Activated T-cell treated with anti-CD3 and anti-CD28 coated beads for 1 hour (primary cell): ENCODE measurements around the gene TMA7B.
"Not testable (repeated sequence)": the region's sequence is repeated elsewhere in the genome, so short reads cannot be mapped to it uniquely, and the experiment has no call there.

Source experiments
- DNase-seq: peaks from one replicate; pipeline ENCODE4 v3.0.0-alpha.2; 2020; ENCODE audit warnings: low read depth

TMA7B gene

DNA sequence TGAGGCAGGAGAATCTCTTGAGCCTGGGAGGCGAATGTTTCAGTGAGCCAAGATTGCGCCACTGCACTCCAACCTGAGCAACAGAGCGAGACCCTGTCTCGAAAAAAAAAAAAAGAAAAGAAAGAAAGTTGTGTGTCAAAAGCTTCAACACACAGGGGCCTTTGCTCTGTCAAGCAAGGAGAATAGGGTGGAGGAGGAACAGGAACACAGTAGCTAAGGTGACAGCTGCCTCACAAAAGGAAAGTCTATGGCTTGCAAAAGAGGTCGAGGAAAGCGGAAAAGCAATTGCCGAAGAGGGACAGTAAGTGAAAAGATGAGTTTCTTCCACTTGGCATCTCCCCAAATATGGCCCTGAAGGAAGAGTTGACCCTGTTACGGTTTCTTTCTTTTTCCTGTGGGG lies 26.5 kb upstream of the TMA7B start:
- no peak for DNase-seq

- DNase-seq: no peak
Observed at GRCh38 chr22:39935116-39935515, 25.1 kb upstream of the TMA7B start.

DNA sequence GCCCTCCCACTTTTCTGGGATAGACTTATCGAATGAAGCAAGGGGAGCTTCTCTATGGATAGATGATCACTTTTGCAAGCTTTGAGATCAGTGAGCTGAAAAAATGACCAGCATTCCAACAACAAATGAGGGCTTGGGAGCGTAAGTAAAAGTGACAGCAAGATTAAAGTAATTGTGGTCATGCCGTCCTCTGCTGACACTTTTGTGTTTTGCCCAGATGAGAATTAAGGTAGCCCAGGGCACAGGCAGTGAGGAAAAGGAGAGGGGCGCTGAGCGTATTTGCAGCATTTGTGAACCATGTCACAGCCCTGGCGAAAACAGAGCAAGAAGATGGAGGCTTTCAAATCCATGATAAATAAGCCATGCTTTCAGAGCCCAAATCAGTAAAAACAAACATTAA lies 24.6 kb upstream of the TMA7B start:
- no peak for DNase-seq

DNA sequence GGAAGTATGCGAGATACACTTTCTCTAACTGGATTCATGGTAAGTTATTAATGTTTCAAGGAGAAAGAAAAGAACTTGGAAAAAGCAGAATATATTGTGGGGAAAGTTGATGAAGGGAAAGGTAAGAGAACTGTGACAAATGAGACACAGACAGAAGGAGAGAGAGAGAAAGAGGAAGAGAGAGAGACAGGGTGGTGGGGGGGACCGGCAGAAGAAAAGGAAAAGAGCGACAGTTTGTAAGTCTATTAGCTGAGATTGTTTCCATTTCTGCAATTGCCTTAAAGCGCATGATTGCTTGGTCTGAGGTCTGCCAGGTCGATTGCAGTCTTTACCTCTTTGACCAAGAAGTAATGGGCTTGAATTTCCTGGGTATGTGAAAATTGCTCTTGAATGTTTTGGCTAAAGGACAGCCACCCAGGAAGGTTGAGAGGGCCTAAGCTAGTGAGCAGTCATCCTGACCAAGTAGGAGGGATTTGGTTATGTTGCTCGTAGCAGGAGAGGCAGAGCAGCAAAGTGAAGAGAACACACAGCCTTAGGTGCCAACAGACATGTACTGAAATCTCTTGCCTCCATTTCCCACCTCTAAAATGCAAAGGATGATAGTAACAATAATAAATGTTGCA lies 23.6 kb upstream of the TMA7B start:
- DNase-seq: no peak

DNA sequence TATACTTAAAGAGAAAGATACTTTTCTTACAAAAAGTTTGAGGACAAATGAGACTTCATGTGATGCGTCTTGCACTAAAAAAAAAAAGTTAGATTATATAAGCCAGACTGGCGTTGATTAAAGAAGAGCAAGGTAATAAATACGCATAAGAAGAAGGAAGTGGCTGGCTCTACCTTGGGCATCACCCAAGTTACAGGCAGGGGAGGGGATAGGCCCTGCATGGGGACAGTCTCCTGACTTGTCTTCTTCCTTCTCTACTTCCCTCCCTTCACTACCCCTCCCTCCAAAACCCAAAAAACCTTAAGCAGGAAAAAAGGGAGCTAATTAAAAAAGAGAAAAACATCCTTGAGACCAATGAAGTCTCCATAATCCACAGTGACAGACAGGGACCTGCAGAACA lies 22.3 kb upstream of the TMA7B start:
- no peak for DNase-seq

GRCh38 chr22:39938509-39939111 lies 21.6 kb upstream of the TMA7B start:
- no peak for DNase-seq

DNA sequence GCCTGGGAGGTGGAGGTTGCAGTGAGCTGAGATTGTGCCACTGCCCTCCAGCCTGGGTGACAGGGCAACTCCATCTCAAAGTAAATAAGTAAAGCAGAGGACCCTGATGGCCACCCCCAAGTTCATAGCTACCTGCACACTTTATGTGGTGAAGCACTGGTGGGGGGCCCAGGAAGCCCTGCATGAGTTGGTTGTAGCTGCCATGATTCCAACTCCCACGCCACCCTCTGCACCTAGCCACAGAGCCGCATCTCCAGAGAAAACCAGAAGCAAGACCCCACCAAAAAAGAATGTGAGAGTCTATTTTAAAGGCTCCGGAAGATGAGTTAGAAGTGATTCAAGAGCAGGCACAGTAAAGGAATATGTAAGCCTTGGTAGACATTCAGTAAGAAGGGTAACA lies 20.4 kb upstream of the TMA7B start:
- DNase-seq: no peak

DNA sequence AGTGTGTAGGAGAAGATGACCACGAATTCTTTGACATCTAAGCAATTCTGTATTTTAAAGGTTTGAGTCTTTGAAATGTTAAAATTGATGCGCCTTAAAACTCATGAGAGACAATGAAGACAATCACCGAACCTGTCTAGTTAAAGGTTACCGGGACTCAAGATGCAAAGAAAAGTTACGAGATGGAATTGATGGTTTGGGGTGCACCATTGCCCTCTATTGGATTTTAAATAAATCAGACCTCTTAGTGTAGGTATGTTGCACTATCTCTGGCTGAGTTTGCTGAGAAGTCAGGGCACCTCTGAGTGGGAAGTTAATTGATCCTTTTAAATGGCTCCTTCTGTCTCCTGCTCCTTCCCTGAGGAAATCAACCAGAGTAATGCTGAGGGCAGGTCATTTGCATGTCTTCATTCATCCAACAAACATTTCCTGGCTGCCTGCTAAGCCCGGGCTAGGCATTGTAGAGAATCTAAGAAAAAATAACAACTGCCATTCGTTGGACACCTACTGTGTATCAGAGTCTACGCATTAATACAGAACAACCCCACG lies 19.4 kb upstream of the TMA7B start:
- no peak for DNase-seq

DNA sequence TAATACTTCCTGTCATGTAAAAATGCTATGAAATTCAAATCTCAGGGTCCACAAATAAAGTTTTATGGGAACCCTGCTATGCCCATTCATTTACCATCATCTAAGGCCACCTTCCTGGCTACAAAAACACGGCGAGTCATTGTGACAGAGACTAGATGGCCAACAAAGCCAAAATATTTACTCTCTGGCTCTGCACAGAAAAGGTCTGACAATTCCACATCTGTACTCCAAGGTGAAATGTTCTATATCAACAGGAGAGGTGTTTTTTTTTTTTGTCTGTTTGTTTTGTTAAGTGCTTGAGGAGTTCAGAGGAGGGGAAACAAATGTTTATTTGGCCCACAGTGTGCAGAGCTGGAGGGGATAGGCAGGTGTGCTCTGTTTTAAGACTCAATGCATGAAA lies 18.6 kb upstream of the TMA7B start:
- no peak for DNase-seq

- no peak for DNase-seq
Observed at GRCh38 chr22:39942439-39943230, 17.6 kb upstream of the TMA7B start.

- no peak for DNase-seq
Observed at GRCh38 chr22:39943337-39943736, 16.9 kb upstream of the TMA7B start.

DNA sequence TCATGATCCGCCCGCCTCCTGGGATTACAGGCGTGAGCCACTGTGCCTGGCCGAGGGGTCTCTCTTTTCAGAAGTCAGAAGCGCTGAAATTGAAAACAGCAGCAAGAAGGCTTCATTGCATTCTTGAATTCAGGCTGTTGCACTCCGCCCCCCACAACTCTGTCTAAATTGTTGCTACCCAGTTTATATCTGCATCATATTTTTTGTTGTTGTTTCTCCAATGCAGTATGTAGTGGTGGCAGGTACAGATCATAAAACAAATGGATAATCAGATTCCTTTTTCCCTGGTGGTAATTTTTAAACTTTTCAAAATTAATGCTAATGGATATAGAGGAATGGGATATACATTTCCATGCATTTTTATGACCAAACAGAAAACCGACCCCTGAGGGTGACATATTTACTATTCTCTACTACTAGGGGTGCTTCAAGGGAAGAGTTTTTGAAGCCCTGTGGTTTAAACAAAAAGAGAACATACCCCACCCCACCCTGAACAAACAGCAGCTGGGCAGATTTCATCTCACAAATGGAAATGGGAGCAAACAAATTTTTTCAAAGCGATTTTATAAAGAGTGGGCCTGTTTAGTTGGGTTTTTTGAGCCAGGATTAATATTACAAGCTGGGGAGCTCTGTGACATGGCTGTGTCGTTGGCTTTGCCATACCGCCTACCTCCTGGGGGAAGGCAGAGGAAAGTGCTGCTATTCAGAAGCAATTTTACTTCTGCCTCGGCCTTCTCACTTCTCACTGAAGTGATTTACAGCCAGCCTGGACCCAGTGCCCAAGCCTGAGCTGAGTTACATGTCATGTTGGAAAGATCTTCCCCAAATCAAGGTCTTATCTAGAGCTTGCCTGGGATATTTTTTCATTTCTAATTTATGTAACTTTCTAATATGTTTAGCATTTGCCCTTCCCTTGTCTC lies 16.0 kb upstream of the TMA7B start:
- no peak for DNase-seq

- no peak for DNase-seq
Observed at GRCh38 chr22:39946126-39946502, 14.1 kb upstream of the TMA7B start.

GRCh38 chr22:39946503-39947219 lies 13.5 kb upstream of the TMA7B start:
- DNase-seq: no peak

GRCh38 chr22:39947220-39948216 lies 12.7 kb upstream of the TMA7B start:
- no peak for DNase-seq

- DNase-seq: no peak
Observed at GRCh38 chr22:39949964-39950737, 10.0 kb upstream of the TMA7B start.

DNA sequence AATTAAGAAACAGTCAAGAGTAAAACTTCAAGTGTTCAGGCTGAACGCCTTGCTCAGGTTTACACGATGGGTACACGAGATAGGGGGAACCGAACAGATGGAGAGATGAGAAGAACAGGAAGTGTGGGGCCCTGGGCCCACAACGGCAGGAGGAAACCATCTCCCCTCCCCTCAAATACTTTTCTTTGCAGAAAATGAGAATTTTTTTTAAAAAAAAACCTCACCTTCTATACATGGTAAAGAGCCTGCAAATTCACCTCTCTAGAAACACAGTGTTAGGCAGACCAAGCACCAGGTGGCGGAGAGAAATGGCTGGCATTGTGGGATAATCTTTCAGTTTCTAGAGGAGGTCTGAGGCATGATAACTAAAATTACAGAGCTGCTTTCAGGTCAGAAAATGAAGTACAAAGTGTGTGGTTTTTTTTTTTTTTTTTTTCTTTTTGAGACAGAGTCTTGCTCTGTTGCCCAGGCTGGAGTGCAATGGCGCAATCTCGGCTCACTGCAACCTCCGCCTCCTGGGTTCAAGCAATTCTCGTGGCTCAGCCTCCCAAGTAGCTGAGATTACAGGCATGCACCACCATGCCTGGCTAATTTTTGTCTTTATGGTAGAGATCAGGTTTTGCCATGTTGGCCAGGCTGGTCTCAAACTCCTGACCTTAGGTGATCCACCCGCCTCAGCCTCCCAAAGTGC lies 8.4 kb upstream of the TMA7B start:
- not testable (repeated sequence) for DNase-seq

- no peak for DNase-seq
Observed at GRCh38 chr22:39952347-39952746, 7.8 kb upstream of the TMA7B start.

DNA sequence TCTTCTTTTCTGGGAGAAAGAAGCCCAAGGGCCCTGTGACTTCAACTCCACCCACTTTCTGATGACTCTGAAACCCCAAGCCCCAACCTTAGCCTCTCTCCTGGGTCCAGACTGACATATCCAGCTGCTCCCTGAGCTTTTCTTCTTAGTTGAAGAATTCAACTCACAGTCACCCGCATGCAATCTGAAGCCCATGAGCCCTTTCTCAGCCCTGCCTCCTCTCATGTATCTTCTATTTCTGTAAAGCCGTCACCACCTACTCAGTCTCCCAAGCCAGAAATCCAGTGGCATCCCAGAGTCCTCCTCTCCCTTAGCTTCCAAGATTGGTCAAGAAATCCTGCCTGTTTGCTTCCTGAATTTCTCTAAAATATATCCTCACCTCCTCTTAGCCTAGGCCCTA lies 7.1 kb upstream of the TMA7B start:
- no peak for DNase-seq
